ENCODE data around the gene COL5A1. TPM values are rescaled to one million over a fixed set of nuclear protein-coding genes. Genes with fewer than 3 reads are reported as not detected.

The COL5A1 gene
- total RNA-seq, 4 donors from 2014 or later, result 8.4 to 14.7 (median 11.3) TPM

- no peak for TF ChIP-seq CTCF (IDR thresholded peaks at IDR 0.05)
- TF ChIP-seq POLR2A (IDR thresholded peaks at IDR 0.05), result no peak
- DNase-seq (ENCODE audit: low spot score in 2 of 2), result no peak
- 93 to 95% methylated on average over 16 of the region's 16 CpGs for WGBS, 2 donors
- H3K4me3 ChIP-seq (ENCODE audit: low read depth, poor library complexity, severe bottlenecking), result no peak overlapping the region
- intact Hi-C loops (cut with DNase I; ENCODE audit: low total_unique reads), result no loop called here
Observed at GRCh38 chr9:134816264-134816663, 174.7 kb downstream of the COL5A1 start.

GRCh38 chr9:134818000-134818568, 176.5 kb downstream of the COL5A1 start:
- intact Hi-C loops (cut with DNase I; ENCODE audit: low total_unique reads), result no loop called here
- WGBS, 2 donors, result 89 to 97% methylated on average over 10 to 28 of the region's 29 CpGs

GRCh38 chr9:134818591-134818990, 177.0 kb downstream of the COL5A1 start:
- intact Hi-C loops (cut with DNase I; ENCODE audit: low total_unique reads), result no loop called here
- TF ChIP-seq POLR2A (IDR thresholded peaks at IDR 0.05) (no peak), CTCF (IDR thresholded peaks at IDR 0.05) (no peak)
- no peak overlapping the region for H3K4me3 ChIP-seq (ENCODE audit: low read depth, poor library complexity, severe bottlenecking)
- WGBS, 2 donors, result 83 to 97% methylated on average over 9 to 15 of the region's 16 CpGs
- DNase-seq (ENCODE audit: low spot score in 2 of 2), result no peak

More at GRCh38 chr9:134818000-134818568, 176.5 kb downstream of the COL5A1 start:
- no peak overlapping the region for H3K4me3 ChIP-seq (ENCODE audit: low read depth, poor library complexity, severe bottlenecking)
- no peak for TF ChIP-seq POLR2A (IDR thresholded peaks at IDR 0.05)
- TF ChIP-seq CTCF (IDR thresholded peaks at IDR 0.05), result no peak
- no peak for DNase-seq (ENCODE audit: low spot score in 2 of 2)

- DNase-seq (ENCODE audit: low spot score in 2 of 2), result no peak
- intact Hi-C loops (cut with DNase I; ENCODE audit: low total_unique reads), result no loop called here
- no peak overlapping the region for H3K4me3 ChIP-seq (ENCODE audit: low read depth, poor library complexity, severe bottlenecking)
- TF ChIP-seq POLR2A (IDR thresholded peaks at IDR 0.05) (no peak), CTCF (IDR thresholded peaks at IDR 0.05) (no peak)
- WGBS, 2 donors, result 90 to 91% methylated on average over 13 of the region's 13 CpGs
Observed at GRCh38 chr9:134820901-134821300, 179.3 kb downstream of the COL5A1 start.

- 91 to 92% methylated on average over 4 to 12 of the region's 14 CpGs for WGBS, 2 donors
Observed at GRCh38 chr9:134822541-134822940, 180.9 kb downstream of the COL5A1 start.

More at GRCh38 chr9:134822541-134822940, 180.9 kb downstream of the COL5A1 start:
- TF ChIP-seq CTCF (IDR thresholded peaks at IDR 0.05), result no peak
- TF ChIP-seq POLR2A (IDR thresholded peaks at IDR 0.05), result no peak
- no peak for DNase-seq (ENCODE audit: low spot score in 2 of 2)
- H3K4me3 ChIP-seq (ENCODE audit: low read depth, poor library complexity, severe bottlenecking), result no peak overlapping the region
- intact Hi-C loops (cut with DNase I; ENCODE audit: low total_unique reads), result no loop called here
